ENCODE results near the gene RALGAPA2. TPM values are rescaled to one million over a fixed set of nuclear protein-coding genes. Genes with fewer than 3 reads are reported as not detected.

The RALGAPA2 gene
- polyA plus RNA-seq, 1 experiment, result 2.2 TPM

GRCh38 chr20:20655883-20656282, 56.6 kb downstream of the RALGAPA2 start:
- Histone ChIP-seq H3K4me3 (ENCODE audit: low read depth, low read length) (no peak overlapping the region), H3K9me3 (ENCODE audit: control insufficient read depth, insufficient read depth, low read length) (no peaks in the 10 kb centered on the region), H3K27ac (ENCODE audit: low read depth, low read length) (no peak overlapping the region), H3K27me3 (ENCODE audit: control insufficient read depth, insufficient read depth, low read length) (no peaks in the 10 kb centered on the region)
- POLR2A ChIA-PET, result no interaction called here
- TF ChIP-seq, protein P1, sequence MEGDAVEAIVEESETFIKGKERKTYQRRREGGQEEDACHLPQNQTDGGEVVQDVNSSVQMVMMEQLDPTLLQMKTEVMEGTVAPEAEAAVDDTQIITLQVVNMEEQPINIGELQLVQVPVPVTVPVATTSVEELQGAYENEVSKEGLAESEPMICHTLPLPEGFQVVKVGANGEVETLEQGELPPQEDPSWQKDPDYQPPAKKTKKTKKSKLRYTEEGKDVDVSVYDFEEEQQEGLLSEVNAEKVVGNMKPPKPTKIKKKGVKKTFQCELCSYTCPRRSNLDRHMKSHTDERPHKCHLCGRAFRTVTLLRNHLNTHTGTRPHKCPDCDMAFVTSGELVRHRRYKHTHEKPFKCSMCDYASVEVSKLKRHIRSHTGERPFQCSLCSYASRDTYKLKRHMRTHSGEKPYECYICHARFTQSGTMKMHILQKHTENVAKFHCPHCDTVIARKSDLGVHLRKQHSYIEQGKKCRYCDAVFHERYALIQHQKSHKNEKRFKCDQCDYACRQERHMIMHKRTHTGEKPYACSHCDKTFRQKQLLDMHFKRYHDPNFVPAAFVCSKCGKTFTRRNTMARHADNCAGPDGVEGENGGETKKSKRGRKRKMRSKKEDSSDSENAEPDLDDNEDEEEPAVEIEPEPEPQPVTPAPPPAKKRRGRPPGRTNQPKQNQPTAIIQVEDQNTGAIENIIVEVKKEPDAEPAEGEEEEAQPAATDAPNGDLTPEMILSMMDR (IDR thresholded peaks at IDR 0.05; ENCODE audit: low read depth, low read length), result no peak
- no peak for DNase-seq (ENCODE audit: low read depth, low spot score)
- CTCF ChIA-PET, result interaction anchor here (1.1 kb wide), 1 partner anchor 9 kb away, joined by 3 read pairs; no protein-coding TSS in a partner anchor

DNA sequence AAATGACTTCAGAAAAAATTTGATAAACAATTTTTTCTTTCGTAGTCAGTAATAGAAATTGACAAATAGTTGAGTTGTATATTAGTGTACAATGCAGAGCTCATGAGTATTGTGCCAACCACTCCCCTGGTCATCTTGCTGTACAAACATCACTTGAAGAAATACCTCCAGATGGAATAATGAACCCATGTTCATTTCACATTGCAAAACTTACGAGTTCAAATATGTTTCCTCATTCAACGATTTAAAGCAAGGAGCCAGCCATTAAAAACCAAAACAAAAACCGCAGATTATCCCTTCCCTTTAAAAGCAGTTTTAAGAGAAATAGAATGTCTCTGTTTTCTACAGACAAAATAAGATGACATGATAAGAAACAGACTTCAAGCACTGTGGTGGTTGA, 62.5 kb downstream of the RALGAPA2 start:
- H3K9me3 ChIP-seq (ENCODE audit: control insufficient read depth, insufficient read depth, low read length), result no peaks in the 10 kb centered on the region
- H3K27me3 ChIP-seq (ENCODE audit: control insufficient read depth, insufficient read depth, low read length), result no peaks in the 10 kb centered on the region
- CTCF ChIA-PET, result no interaction called here
- TF ChIP-seq, protein P1 (IDR thresholded peaks at IDR 0.05; ENCODE audit: low read depth, low read length), result no peak
- H3K4me3 ChIP-seq (ENCODE audit: low read depth, low read length), result no peak overlapping the region
- H3K27ac ChIP-seq (ENCODE audit: low read depth, low read length), result no peak overlapping the region
- POLR2A ChIA-PET, result no interaction called here
- DNase-seq (ENCODE audit: low read depth, low spot score), result no peak

DNA sequence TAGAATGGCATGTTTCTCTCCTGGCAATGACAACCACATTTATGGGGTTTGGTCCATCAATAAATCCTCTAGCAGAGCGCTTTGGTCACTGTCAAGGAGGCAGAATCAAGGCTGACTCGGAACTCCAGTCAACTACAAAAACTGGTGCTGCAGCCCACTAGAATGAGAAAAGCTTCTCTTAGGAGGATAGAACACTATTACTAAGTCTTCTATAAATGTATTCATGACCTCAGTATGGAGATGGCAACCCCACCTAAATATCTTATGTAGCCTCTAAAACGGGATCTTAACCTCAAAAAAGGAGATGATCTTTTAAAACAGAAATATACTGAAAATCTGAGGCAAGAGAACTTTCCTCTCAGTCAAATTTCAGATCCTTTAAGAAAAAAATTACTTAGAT, 68.5 kb downstream of the RALGAPA2 start:
- TF ChIP-seq, protein P1 (IDR thresholded peaks at IDR 0.05; ENCODE audit: low read depth, low read length), result no peak
- no peaks in the 10 kb centered on the region for H3K27me3 ChIP-seq (ENCODE audit: control insufficient read depth, insufficient read depth, low read length)
- H3K4me3 ChIP-seq (ENCODE audit: low read depth, low read length), result no peak overlapping the region
- H3K9me3 ChIP-seq (ENCODE audit: control insufficient read depth, insufficient read depth, low read length), result no peaks in the 10 kb centered on the region
- no peak overlapping the region for H3K27ac ChIP-seq (ENCODE audit: low read depth, low read length)
- no peak for DNase-seq (ENCODE audit: low read depth, low spot score)
- ChIA-PET CTCF (interaction anchor here (1.0 kb wide), 1 partner anchor 76 kb away, joined by 5 read pairs; no protein-coding TSS in a partner anchor), POLR2A (no interaction called here)

DNA sequence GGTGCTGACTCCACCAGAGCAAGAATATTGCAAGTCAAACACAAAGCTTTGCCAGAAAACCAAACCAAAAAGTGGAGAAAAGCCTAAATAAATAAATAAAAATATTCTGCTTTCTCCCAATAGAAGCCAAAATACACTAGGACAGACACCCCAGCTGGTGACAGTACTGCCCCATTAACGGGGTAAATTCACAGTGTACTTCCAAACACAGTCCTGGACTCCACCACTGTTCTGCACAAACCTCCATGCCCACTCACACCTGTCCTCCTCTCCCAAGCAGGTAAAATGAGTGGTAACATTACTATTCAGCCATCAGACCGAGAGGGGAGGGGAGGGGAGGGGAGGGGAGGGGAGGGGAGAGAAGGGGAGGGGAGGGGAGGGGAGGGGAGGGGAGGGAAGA, 70.7 kb downstream of the RALGAPA2 start:
- CTCF ChIA-PET, result interaction anchor here (0.6 kb wide), 1 partner anchor 19 kb away, joined by 4 read pairs; no protein-coding TSS in a partner anchor
- POLR2A ChIA-PET, result no interaction called here
- Histone ChIP-seq H3K9me3 (ENCODE audit: control insufficient read depth, insufficient read depth, low read length) (no peaks in the 10 kb centered on the region), H3K27me3 (ENCODE audit: control insufficient read depth, insufficient read depth, low read length) (no peaks in the 10 kb centered on the region), H3K4me3 (ENCODE audit: low read depth, low read length) (no peak overlapping the region), H3K27ac (ENCODE audit: low read depth, low read length) (no peak overlapping the region)
- DNase-seq (ENCODE audit: low read depth, low spot score), result no peak
- TF ChIP-seq, protein P1 (IDR thresholded peaks at IDR 0.05; ENCODE audit: low read depth, low read length), result no peak

DNA sequence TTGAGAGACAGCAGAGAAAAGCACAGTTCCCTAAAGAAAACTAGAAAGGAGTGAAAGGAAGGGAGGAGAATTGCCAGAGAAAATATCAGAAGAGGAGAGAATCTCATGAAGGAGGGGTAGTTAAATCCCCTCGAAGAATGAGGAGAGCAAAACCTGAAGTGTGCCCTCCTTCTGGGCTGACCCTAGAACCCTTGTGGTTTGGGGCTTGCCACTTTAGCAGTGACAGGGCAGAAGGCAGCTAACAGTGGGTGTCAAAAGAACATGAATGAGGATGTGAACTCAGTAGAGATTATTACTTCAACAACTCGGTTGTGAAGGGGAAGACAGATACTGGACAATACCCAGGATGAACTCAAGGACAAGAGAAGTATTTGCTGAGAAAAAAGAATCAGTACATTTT, 73.6 kb downstream of the RALGAPA2 start:
- Histone ChIP-seq H3K9me3 (ENCODE audit: control insufficient read depth, insufficient read depth, low read length) (no peaks in the 10 kb centered on the region), H3K27me3 (ENCODE audit: control insufficient read depth, insufficient read depth, low read length) (no peaks in the 10 kb centered on the region), H3K27ac (ENCODE audit: low read depth, low read length) (no peak overlapping the region), H3K4me3 (ENCODE audit: low read depth, low read length) (no peak overlapping the region)
- no peak for DNase-seq (ENCODE audit: low read depth, low spot score)
- ChIA-PET CTCF (no interaction called here), POLR2A (no interaction called here)
- TF ChIP-seq, protein P1 (IDR thresholded peaks at IDR 0.05; ENCODE audit: low read depth, low read length), result no peak
